Left ventricle myocardium inferior (tissue), 1 donor: Measurements from ENCODE around the gene GNG8. TPM values are rescaled to one million over a fixed set of nuclear protein-coding genes. Genes with fewer than 3 reads are reported as not detected.

Experiments used
- DNase-seq: peaks from one replicate; pipeline ENCODE4 v3.0.0-alpha.2; 2020
- H3K27ac ChIP-seq: fragments of 200-600 bp; replicated peaks from 2 replicates; pipeline ENCODE4 v1.8.0; 2021
- H3K27me3 ChIP-seq: fragments of 200-600 bp; 2 replicates; pipeline ENCODE4 v1.8.0; 2021; ENCODE audit warnings: low read depth
- H3K36me3 ChIP-seq: fragments of 200-600 bp; 2 replicates; pipeline ENCODE4 v1.8.0; 2021
- H3K4me1 ChIP-seq: fragments of 200-600 bp; 2 replicates; pipeline ENCODE4 v1.8.0; 2021
- H3K4me3 ChIP-seq: fragments of 200-600 bp; 2 replicates; pipeline ENCODE4 v1.8.0; 2021; ENCODE audit warnings: mild to moderate bottlenecking, moderate library complexity
- H3K9me3 ChIP-seq: fragments of 200-600 bp; replicated peaks from 2 replicates; pipeline ENCODE4 v1.8.0; 2021
- intact Hi-C: fragments of 100-400 bp; cut with micrococcal nuclease; formaldehyde crosslinking; loops from one replicate; pipeline ENCODE4 v1.11.0; 2022
- total RNA-seq: library from RNA; stranded (reverse); fragmentation: NEBNext Ultra II Directional; extraction: Animal tissue kit (Norgen Biotek cat#: 25700); gene quantifications from one replicate; pipeline ENCODE4 v1.2.1, GENCODE V29; 2021
- TF ChIP-seq, protein P1 (sequence below): fragments of 200-600 bp; IDR thresholded peaks from 2 replicates; pipeline ENCODE4 v1.8.0; 2021; ENCODE audit warnings: antibody characterized with exemption, mild to moderate bottlenecking, borderline replicate concordance
- donor health status: DM: no; HTN: yes; CAD: no; lungs with severe emphysema.

The GNG8 gene
- total RNA-seq, 1 donor from 2014 or later: not detected

DNA sequence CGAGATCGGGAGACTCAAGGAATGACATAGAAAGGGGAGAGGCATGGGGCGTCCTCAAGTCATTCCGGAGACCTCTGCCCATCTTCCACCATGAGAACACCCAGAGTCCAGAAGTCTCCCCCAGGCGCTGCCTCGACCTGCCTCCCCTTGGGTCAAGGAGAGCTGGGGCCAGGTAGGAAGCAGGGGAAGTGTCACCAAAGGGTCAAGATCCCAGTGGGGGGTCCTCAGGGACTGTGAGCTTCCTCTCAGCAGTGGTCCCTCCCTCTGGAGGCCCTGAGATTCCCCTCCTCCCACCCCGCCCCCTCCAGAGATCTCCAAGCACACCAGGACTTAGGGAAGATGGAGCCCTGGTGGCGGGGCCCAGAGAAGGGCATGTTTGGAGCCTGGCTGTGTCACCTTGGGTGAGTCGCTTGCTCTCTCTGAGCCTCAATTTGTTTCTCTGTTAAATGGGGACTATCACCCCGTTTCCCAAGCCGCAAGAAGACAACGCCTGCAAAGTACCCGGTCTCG lies 24.1 kb upstream of the GNG8 start:
- H3K4me1 ChIP-seq: peaks cover 34% of the 10 kb centered on the region
- peak overlapping the region; percentile 82 for H3K27ac ChIP-seq
- peak overlapping the region; percentile 81 for H3K4me3 ChIP-seq
- H3K9me3 ChIP-seq: no peaks in the 10 kb centered on the region
- H3K27me3 ChIP-seq: peaks cover 22% of the 10 kb centered on the region
- intact Hi-C loops: no loop called here
- peak; percentile 22 for DNase-seq
- TF ChIP-seq, protein P1, sequence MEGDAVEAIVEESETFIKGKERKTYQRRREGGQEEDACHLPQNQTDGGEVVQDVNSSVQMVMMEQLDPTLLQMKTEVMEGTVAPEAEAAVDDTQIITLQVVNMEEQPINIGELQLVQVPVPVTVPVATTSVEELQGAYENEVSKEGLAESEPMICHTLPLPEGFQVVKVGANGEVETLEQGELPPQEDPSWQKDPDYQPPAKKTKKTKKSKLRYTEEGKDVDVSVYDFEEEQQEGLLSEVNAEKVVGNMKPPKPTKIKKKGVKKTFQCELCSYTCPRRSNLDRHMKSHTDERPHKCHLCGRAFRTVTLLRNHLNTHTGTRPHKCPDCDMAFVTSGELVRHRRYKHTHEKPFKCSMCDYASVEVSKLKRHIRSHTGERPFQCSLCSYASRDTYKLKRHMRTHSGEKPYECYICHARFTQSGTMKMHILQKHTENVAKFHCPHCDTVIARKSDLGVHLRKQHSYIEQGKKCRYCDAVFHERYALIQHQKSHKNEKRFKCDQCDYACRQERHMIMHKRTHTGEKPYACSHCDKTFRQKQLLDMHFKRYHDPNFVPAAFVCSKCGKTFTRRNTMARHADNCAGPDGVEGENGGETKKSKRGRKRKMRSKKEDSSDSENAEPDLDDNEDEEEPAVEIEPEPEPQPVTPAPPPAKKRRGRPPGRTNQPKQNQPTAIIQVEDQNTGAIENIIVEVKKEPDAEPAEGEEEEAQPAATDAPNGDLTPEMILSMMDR: no peak
- H3K36me3 ChIP-seq: no peaks in the 10 kb centered on the region

DNA sequence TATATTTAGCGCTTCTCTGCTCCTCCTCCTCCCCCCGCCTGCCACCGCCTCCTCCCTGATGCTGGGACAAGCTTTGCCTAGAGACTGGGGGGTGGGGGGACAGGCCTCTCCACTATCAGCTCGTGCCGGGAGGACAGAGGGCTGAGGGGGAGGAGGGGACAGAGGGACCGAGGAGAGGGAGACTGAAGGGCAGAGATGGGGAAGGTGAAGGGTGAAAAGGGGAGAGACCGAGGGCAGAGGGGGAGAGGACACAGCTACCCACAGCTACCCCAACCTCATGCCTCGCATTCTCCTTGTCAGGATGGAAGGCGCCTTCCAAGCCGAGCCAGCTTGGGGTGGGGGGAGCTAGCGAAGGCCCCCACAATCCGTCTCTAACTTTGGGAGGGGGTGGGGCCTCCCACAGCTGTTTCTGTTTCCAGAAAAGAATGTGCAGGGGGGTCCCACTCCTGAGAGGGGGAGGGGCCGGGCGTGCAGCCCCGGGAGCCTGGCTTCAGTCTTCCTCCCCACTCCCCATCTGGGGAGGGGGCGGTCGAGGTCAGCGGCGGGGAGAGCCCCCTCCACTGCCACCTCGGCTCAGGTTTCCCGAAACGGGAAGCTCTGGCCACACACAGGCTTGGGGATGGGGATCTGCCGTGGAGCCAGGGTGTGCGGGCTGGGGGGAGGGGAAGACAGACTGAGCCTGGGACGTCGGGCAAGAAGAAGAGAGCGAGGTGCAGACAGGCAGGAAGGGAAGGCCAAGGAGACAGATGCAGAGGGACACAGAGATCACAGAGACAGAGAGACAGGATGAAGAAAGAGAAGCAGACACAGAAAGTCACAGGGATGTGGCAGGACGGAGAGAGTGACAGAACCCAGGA lies 23.4 kb upstream of the GNG8 start:
- H3K27ac ChIP-seq: peak overlapping the region; percentile 82
- peaks cover 34% of the 10 kb centered on the region for H3K4me1 ChIP-seq
- TF ChIP-seq, protein P1: no peak
- H3K9me3 ChIP-seq: no peaks in the 10 kb centered on the region
- DNase-seq: no peak
- intact Hi-C loops: no loop called here
- peak overlapping the region; percentile 81 for H3K4me3 ChIP-seq
- H3K27me3 ChIP-seq: peaks cover 25% of the 10 kb centered on the region
- H3K36me3 ChIP-seq: no peaks in the 10 kb centered on the region

DNA sequence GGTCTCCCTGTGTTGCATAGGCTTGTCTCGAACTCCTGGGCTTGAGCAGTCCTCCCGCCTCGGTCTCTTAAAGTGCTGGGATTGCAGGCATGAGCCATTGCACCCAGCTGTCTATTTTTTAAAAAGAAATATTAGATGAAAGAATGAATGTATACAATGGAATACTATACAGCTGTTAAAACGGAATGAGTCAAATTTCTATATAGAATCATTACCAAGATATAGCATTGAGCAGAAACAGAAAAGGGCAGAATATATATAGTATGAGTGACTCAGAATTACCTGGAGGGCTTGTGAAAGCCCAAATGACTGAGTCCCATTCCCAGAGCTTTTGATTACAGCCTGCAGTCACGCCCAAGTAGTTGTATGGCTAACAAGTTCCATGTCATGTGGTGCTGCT lies 20.5 kb upstream of the GNG8 start:
- TF ChIP-seq, protein P1: no peak
- Histone ChIP-seq H3K27ac (no peak overlapping the region), H3K9me3 (no peaks in the 10 kb centered on the region), H3K36me3 (no peaks in the 10 kb centered on the region), H3K27me3 (peaks cover 25% of the 10 kb centered on the region), H3K4me3 (no peak overlapping the region), H3K4me1 (peaks cover 27% of the 10 kb centered on the region)
- DNase-seq: no peak
- intact Hi-C loops: no loop called here

- Histone ChIP-seq H3K9me3 (no peaks in the 10 kb centered on the region), H3K27ac (peak overlapping the region; percentile 48), H3K4me1 (peaks cover 13% of the 10 kb centered on the region), H3K4me3 (no peak overlapping the region), H3K36me3 (no peaks in the 10 kb centered on the region), H3K27me3 (peaks cover 31% of the 10 kb centered on the region)
- TF ChIP-seq, protein P1: no peak
- no peak for DNase-seq
- intact Hi-C loops: no loop called here
Observed at GRCh38 chr19:46654621-46655152, 18.7 kb upstream of the GNG8 start.

DNA sequence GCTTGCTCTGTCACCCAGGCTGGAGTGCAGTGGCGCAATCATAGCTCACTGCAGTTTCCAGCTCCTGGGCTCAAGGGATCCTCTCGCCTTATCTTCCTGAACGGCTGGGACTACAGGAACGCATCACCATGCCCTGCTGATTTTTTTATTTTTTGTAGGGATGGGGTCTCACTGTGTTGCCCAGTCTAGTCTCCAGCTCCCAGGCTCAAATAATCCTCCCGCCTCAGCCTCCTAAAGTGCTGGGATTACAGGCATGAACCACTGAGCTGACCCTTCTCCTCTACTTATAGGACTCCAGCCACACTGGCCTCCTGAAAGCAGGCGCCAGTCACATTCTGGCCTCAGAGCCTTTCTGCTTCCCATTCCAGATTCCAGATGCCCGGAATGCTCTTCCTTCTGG lies 14.4 kb upstream of the GNG8 start:
- no peak overlapping the region for H3K27ac ChIP-seq

More for the DNA sequence above, 14.4 kb upstream of the GNG8 start:
- Histone ChIP-seq H3K4me3 (no peak overlapping the region), H3K27me3 (peaks cover 35% of the 10 kb centered on the region), H3K36me3 (no peaks in the 10 kb centered on the region), H3K4me1 (no peaks in the 10 kb centered on the region), H3K9me3 (peaks cover 12% of the 10 kb centered on the region)
- intact Hi-C loops: no loop called here
- no peak for DNase-seq
- TF ChIP-seq, protein P1: no peak
